H1 (cell line): ENCODE results near the gene KCNMB2. TPM values are rescaled to one million over a fixed set of nuclear protein-coding genes. Genes with fewer than 3 reads are reported as not detected.

Experiments
- CTCF ChIA-PET: fragments of 300-600 bp; sonication (Branson Sonifier 250); formaldehyde crosslinking; loops from one replicate; lab custom pipeline; 2021; ENCODE audit not compliant: partially characterized antibody; lab: Charles Lee
- POLR2A ChIA-PET: fragments of 300-600 bp; sonication (Branson Sonifier 250); formaldehyde crosslinking; loops from one replicate; lab custom pipeline; 2021; ENCODE audit warnings: inconsistent platforms; ENCODE audit not compliant: partially characterized antibody; lab: Charles Lee
- DNase-seq, 2 experiments: peaks; one replicate each; pipeline versions ENCODE4 v3.0.0 to v3.0.0-alpha.2; 2010 to 2022; ENCODE audit warnings: low spot score in 2 of 2, low read depth in 1 of 2, mixed read lengths in 1 of 2
- FAIRE-seq: peaks from 2 replicates; lab custom pipeline; 2011; peaks lifted over from hg19 to GRCh38; lab: Jason Lieb, UNC
- H2AFZ ChIP-seq: 2 replicates; pipeline ENCODE4 v1.8.1; 2012; ENCODE audit warnings: low read length, inconsistent platforms
- H2AK5ac ChIP-seq: 2 replicates; pipeline ENCODE4 v1.6.1; 2013; ENCODE audit warnings: low read depth, low read length
- H2BK120ac ChIP-seq: replicated peaks from 2 replicates; pipeline ENCODE3; 2013; ENCODE audit warnings: low read depth, low read length, inconsistent platforms
- H2BK12ac ChIP-seq: 2 replicates; pipeline ENCODE4 v1.6.1; 2013; ENCODE audit warnings: low read depth, low read length
- H2BK15ac ChIP-seq: 2 replicates; pipeline ENCODE4 v1.6.1; 2013; ENCODE audit warnings: low read length
- H2BK20ac ChIP-seq: 2 replicates; pipeline ENCODE4 v1.6.1; 2013; ENCODE audit warnings: low read length
- H2BK5ac ChIP-seq: 2 replicates; pipeline ENCODE4 v1.6.1; 2013; ENCODE audit warnings: low read depth, low read length
- H3K14ac ChIP-seq: 2 replicates; pipeline ENCODE4 v1.6.1; 2013; ENCODE audit warnings: inconsistent platforms; ENCODE audit not compliant: insufficient read length
- H3K18ac ChIP-seq: 2 replicates; pipeline ENCODE4 v1.6.1; 2013; ENCODE audit warnings: low read length; ENCODE audit errors: extremely low read depth
- H3K23ac ChIP-seq: 2 replicates; pipeline ENCODE4 v1.6.1; 2013; ENCODE audit warnings: inconsistent platforms; ENCODE audit not compliant: insufficient read length
- H3K23me2 ChIP-seq: 2 replicates; pipeline ENCODE4 v1.6.1; 2013; ENCODE audit warnings: low read depth, low read length
- H3K27ac ChIP-seq: 2 replicates; pipeline ENCODE4 v1.6.1; 2011; ENCODE audit warnings: low read depth, low read length, inconsistent platforms
- H3K27me3 ChIP-seq, 4 experiments: replicated peaks in 1 of 4; 1 replicate in 1 of 4; 2 replicates in 3 of 4; pipeline versions ENCODE4 v1.6.1 to v1.8.1; 2011 to 2013; ENCODE audit warnings: low read length in 3 of 4, mild to moderate bottlenecking in 3 of 4, inconsistent platforms in 2 of 4, mixed read lengths in 2 of 4, moderate library complexity in 1 of 4; ENCODE audit not compliant: control insufficient read depth in 3 of 4, insufficient read depth in 3 of 4; ENCODE audit errors: extremely low read depth in 1 of 4
- H3K36me3 ChIP-seq, 4 experiments: 2 replicates each; pipeline versions ENCODE4 v1.6.1 to v1.8.1; 2011 to 2013; ENCODE audit warnings: mild to moderate bottlenecking in 4 of 4, low read length in 3 of 4, moderate library complexity in 2 of 4, control low read depth in 1 of 4, inconsistent platforms in 1 of 4; ENCODE audit not compliant: insufficient read depth in 4 of 4, control insufficient read depth in 2 of 4
- H3K4ac ChIP-seq: replicated peaks from 2 replicates; pipeline ENCODE3; 2013; ENCODE audit warnings: low read length, low read depth, mixed read lengths, inconsistent platforms; ENCODE audit not compliant: insufficient read length
- H3K4me1 ChIP-seq, 4 experiments: replicated peaks in 1 of 4; 1 replicate in 1 of 4; 2 replicates in 3 of 4; pipeline versions ENCODE4 v1.6.1 to v1.8.1; 2011 to 2013; ENCODE audit warnings: low read length in 3 of 4, inconsistent platforms in 2 of 4, mixed read lengths in 1 of 4; ENCODE audit not compliant: insufficient read depth in 4 of 4, control insufficient read depth in 3 of 4
- H3K4me2 ChIP-seq, 2 experiments: 2 replicates each; pipeline versions ENCODE4 v1.6.1 to v1.8.1; 2011 to 2013; ENCODE audit warnings: low read depth in 2 of 2, low read length in 2 of 2, control low read depth in 1 of 2, inconsistent platforms in 1 of 2, mild to moderate bottlenecking in 1 of 2; ENCODE audit not compliant: insufficient read depth in 1 of 2
- H3K4me3 ChIP-seq, 4 experiments: fragments of 200-600, 300-600 bp in 1 of 4; sonication (generic), shearing (Covaris generic), sonication (Bioruptor Twin) in 1 of 4; 2 replicates each; pipeline versions ENCODE4 v1.5.1 to v1.8.1; 2011 to 2016; ENCODE audit warnings: low read length in 4 of 4, low read depth in 3 of 4, control low read depth in 2 of 4, inconsistent platforms in 2 of 4, mild to moderate bottlenecking in 2 of 4, mixed read lengths in 1 of 4, moderate library complexity in 1 of 4; ENCODE audit not compliant: insufficient read depth in 2 of 4; ENCODE audit errors: extremely low read depth in 1 of 4
- H3K56ac ChIP-seq: replicated peaks from 2 replicates; pipeline ENCODE3; 2013; ENCODE audit warnings: low read depth, mild to moderate bottlenecking, mixed read lengths, low read length, inconsistent platforms; ENCODE audit not compliant: insufficient read length
- H3K79me1 ChIP-seq: 2 replicates; pipeline ENCODE4 v1.6.1; 2013; ENCODE audit warnings: low read depth, low read length, control low read depth
- H3K79me2 ChIP-seq, 2 experiments: 2 replicates each; pipeline versions ENCODE4 v1.6.1 to v1.8.1; 2012 to 2013; ENCODE audit warnings: low read length in 2 of 2, mild to moderate bottlenecking in 2 of 2, inconsistent platforms in 1 of 2; ENCODE audit not compliant: insufficient read depth in 2 of 2, control insufficient read depth in 1 of 2
- H3K9ac ChIP-seq, 4 experiments: replicated peaks in 1 of 4; 1 replicate in 1 of 4; 2 replicates in 3 of 4; pipeline versions ENCODE4 v1.6.1 to v1.8.1; 2011 to 2013; ENCODE audit warnings: low read depth in 3 of 4, low read length in 3 of 4, control low read depth in 2 of 4, mild to moderate bottlenecking in 2 of 4, moderate library complexity in 2 of 4, inconsistent platforms in 1 of 4; ENCODE audit errors: extremely low read depth in 1 of 4
- H3K9me3 ChIP-seq, 2 experiments: 2 replicates each; pipeline versions ENCODE4 v1.6.1 to v1.8.1; 2012 to 2013; ENCODE audit warnings: mild to moderate bottlenecking in 2 of 2, moderate library complexity in 2 of 2, control low read depth in 1 of 2, inconsistent platforms in 1 of 2, low read depth in 1 of 2, low read length in 1 of 2, mixed read lengths in 1 of 2; ENCODE audit not compliant: insufficient read depth in 2 of 2
- H4K20me1 ChIP-seq, 2 experiments: replicated peaks in 1 of 2; 2 replicates each; pipeline versions ENCODE3 to v1.8.1; 2011 to 2013; ENCODE audit warnings: inconsistent platforms in 2 of 2, low read length in 2 of 2, mild to moderate bottlenecking in 1 of 2; ENCODE audit not compliant: insufficient read depth in 2 of 2, control insufficient read depth in 1 of 2
- H4K5ac ChIP-seq: 2 replicates; pipeline ENCODE4 v1.6.1; 2013; ENCODE audit warnings: low read length, low read depth, mixed read lengths, inconsistent platforms; ENCODE audit not compliant: insufficient read length
- H4K8ac ChIP-seq: 2 replicates; pipeline ENCODE4 v1.8.0; 2013; ENCODE audit warnings: mild to moderate bottlenecking, moderate library complexity, low read length, inconsistent platforms; ENCODE audit not compliant: insufficient read depth; ENCODE audit errors: extremely low read depth
- H4K91ac ChIP-seq: replicated peaks from 2 replicates; pipeline ENCODE3; 2013; ENCODE audit warnings: low read length, mixed read lengths, inconsistent platforms; ENCODE audit not compliant: insufficient read length
- ATF2 ChIP-seq: IDR thresholded peaks from 2 replicates; pipeline ENCODE4 v1.6.1; 2012; ENCODE audit warnings: low read length, inconsistent platforms
- BACH1 ChIP-seq: IDR thresholded peaks from 2 replicates; pipeline ENCODE4 v1.6.1; 2012; ENCODE audit warnings: low read length, improper control_type of control experiment
- EGR1 ChIP-seq: IDR thresholded peaks from 2 replicates; pipeline ENCODE4 v1.6.1; 2011; ENCODE audit warnings: low read depth, low read length, borderline replicate concordance
- EZH2 ChIP-seq: fragments of 200-600 bp; sonication (generic); IDR thresholded peaks from 2 replicates; pipeline ENCODE4 v1.7.1; 2012; ENCODE audit warnings: low read depth, mild to moderate bottlenecking, moderate library complexity, low read length, inconsistent platforms; ENCODE audit not compliant: severe bottlenecking
- HDAC6 ChIP-seq: IDR thresholded peaks from one replicate; pipeline ENCODE4 v1.7.1; 2012; ENCODE audit warnings: low read depth, mild to moderate bottlenecking, inconsistent platforms, low read length, moderate library complexity
- JUND ChIP-seq: IDR thresholded peaks from 2 replicates; pipeline ENCODE4 v1.6.1; 2011; ENCODE audit warnings: mild to moderate bottlenecking, improper control_type of control experiment, low read length
- KDM4A ChIP-seq: IDR thresholded peaks from one replicate; pipeline ENCODE4 v1.7.1; 2012; ENCODE audit warnings: low read depth, mild to moderate bottlenecking, moderate library complexity, low read length, inconsistent platforms; ENCODE audit not compliant: severe bottlenecking
- MAFK ChIP-seq: IDR thresholded peaks from 2 replicates; pipeline ENCODE4 v1.6.1; 2012; ENCODE audit warnings: low read depth, mild to moderate bottlenecking, improper control_type of control experiment, low read length
- NANOG ChIP-seq: IDR thresholded peaks from 2 replicates; pipeline ENCODE4 v1.6.1; 2011; ENCODE audit warnings: low read length, low read depth, mild to moderate bottlenecking, inconsistent platforms; ENCODE audit not compliant: insufficient read depth, poor library complexity, severe bottlenecking
- RFX5 ChIP-seq: IDR thresholded peaks from 2 replicates; pipeline ENCODE4 v1.6.1; 2011; ENCODE audit warnings: low read depth, low read length, improper control_type of control experiment, borderline replicate concordance
- RNF2 ChIP-seq: fragments of 200-900, 300-1000 bp; sonication (generic); IDR thresholded peaks from 2 replicates; pipeline ENCODE4 v1.7.1; 2016; ENCODE audit warnings: borderline replicate concordance, low read depth, mild to moderate bottlenecking, antibody characterized with exemption, low read length; ENCODE audit not compliant: poor library complexity, severe bottlenecking; ENCODE audit errors: missing control alignments
- WGBS, 2 experiments: shearing (Covaris generic) in 1 of 2; methylation state at CpG; one replicate each; pipeline versions ENCODE4 v1.1.6 to v1.1.7; 2013 to 2015; ENCODE audit warnings: low lambda C conversion rate in 2 of 2, mixed read lengths in 2 of 2, inconsistent platforms in 1 of 2, low coverage in 1 of 2, missing lambda C conversion rate in 1 of 2; ENCODE audit not compliant: insufficient replicate concordance in 2 of 2, insufficient coverage in 1 of 2, insufficient read length in 1 of 2; ENCODE audit errors: extremely low coverage in 1 of 2, missing lambda C conversion rate in 1 of 2; 5-methylcytosine and 5-hydroxymethylcytosine counted together
- polyA plus RNA-seq, 7 experiments: library from polyadenylated mRNA; depleted of rRNA in 3 of 7; stranded (reverse) in 5 of 7; unstranded in 2 of 7; fragments of >200 nt in 5 of 7; fragments of 200-250 nt in 2 of 7; gene quantifications; 1 replicate in 5 of 7; 2 replicates in 1 of 7; 4 replicates in 1 of 7; pipeline versions ENCODE4 v1.2.1 to v1.2.3, GENCODE V29; 2011 to 2013; ENCODE audit warnings: missing spikeins in 2 of 7, mixed read lengths in 2 of 7
- total RNA-seq: library from RNA; stranded (reverse); fragmentation: NEBNext Ultra II Directional; extraction: Animal tissue kit (Norgen Biotek cat#: 25700); gene quantifications from 2 replicates; pipeline ENCODE4 v1.2.1, GENCODE V29; 2021

Gene KCNMB2
- total and polyA plus RNA-seq, 2 of the 8 experiments (the other 6 are each of a cell fraction or from before 2014, with no cell fraction given), result not detected

GRCh38 chr3:178669022-178669601 lies 132.9 kb downstream of the KCNMB2 start:
- Histone ChIP-seq H2BK20ac (no peak overlapping the region), H4K5ac (no peak overlapping the region), H3K23ac (no peak overlapping the region), H3K4ac (no peak overlapping the region), H2BK12ac (no peak overlapping the region), H4K20me1 (no peaks in the 10 kb centered on the region), H3K4me1 (no peaks in the 10 kb centered on the region), H3K27ac (no peak overlapping the region), H2BK5ac (no peak overlapping the region), H2BK120ac (no peak overlapping the region), H4K91ac (no peak overlapping the region), H3K79me1 (no peaks in the 10 kb centered on the region), H3K9me3 (no peaks in the 10 kb centered on the region), H2BK15ac (no peak overlapping the region), H3K18ac (no peak overlapping the region), H3K4me3 (no peak overlapping the region), H3K9ac (no peak overlapping the region), H4K8ac (no peak overlapping the region), H3K14ac (no peak overlapping the region), H2AFZ (no peak overlapping the region), H3K56ac (no peak overlapping the region), H3K36me3 (no peaks in the 10 kb centered on the region), H3K4me2 (no peak overlapping the region), H2AK5ac (no peak overlapping the region), H3K23me2 (no peaks in the 10 kb centered on the region), H3K79me2 (no peaks in the 10 kb centered on the region), H3K27me3 (no peaks in the 10 kb centered on the region)
- WGBS, 2 experiments, result 79% methylated on average over 2 of the region's 2 CpGs; no CpG with 5 or more reads in 1 of the 2 experiments
- FAIRE-seq (no peak), DNase-seq (no peak)
- ChIA-PET POLR2A (no interaction called here), CTCF (interaction anchor here (1.2 to 1.4 kb wide), 2 partner anchors 8 to 10 kb away, joined by 4 to 6 read pairs; no protein-coding TSS in a partner anchor)
- TF ChIP-seq ATF2 (no peak), NANOG (no peak), BACH1 (no peak), MAFK (no peak), JUND (no peak), HDAC6 (no peak), RFX5 (no peak), RNF2 (no peak), EZH2 (no peak), KDM4A (no peak), EGR1 (no peak)
